ENCODE results near the gene HELZ. TPM values are rescaled to one million over a fixed set of nuclear protein-coding genes. Genes with fewer than 3 reads are reported as not detected.

The HELZ gene
- total RNA-seq, 1 donor from 2014 or later = 72.5 TPM

- Histone ChIP-seq H3K9me3 (no peaks in the 10 kb centered on the region), H3K27ac (peak overlapping the region; percentile 13), H3K4me1 (no peaks in the 10 kb centered on the region), H3K27me3 (no peaks in the 10 kb centered on the region), H3K36me3 (peaks cover 27% of the 10 kb centered on the region), H3K4me3 (no peak overlapping the region)
- ATAC-seq (peak; percentile 31), DNase-seq (no peak)
- TF ChIP-seq CTCF (IDR thresholded peaks at IDR 0.05) = no peak
- intact Hi-C loops (cut with DNase I) = no loop called here
These were observed 50.9 kb downstream of the HELZ start for GRCh38 chr17:67194134-67194533.

GRCh38 chr17:67187927-67188326 lies 57.1 kb downstream of the HELZ start:
- H3K4me3 ChIP-seq = no peak overlapping the region
- H3K27me3 ChIP-seq = no peaks in the 10 kb centered on the region
- peaks cover 6% of the 10 kb centered on the region for H3K4me1 ChIP-seq
- no peak for TF ChIP-seq CTCF (IDR thresholded peaks at IDR 0.05)
- H3K36me3 ChIP-seq = peaks cover 26% of the 10 kb centered on the region
- ATAC-seq = no peak
- no peaks in the 10 kb centered on the region for H3K9me3 ChIP-seq
- H3K27ac ChIP-seq = no peak overlapping the region
- intact Hi-C loops (cut with DNase I) = no loop called here
- no peak for DNase-seq

GRCh38 chr17:67186782-67187181 lies 58.2 kb downstream of the HELZ start:
- H3K4me1 ChIP-seq = peaks cover 6% of the 10 kb centered on the region
- DNase-seq (no peak), ATAC-seq (no peak)
- intact Hi-C loops (cut with DNase I) = no loop called here
- H3K27me3 ChIP-seq = no peaks in the 10 kb centered on the region
- TF ChIP-seq CTCF (IDR thresholded peaks at IDR 0.05) = no peak
- H3K4me3 ChIP-seq = no peak overlapping the region
- H3K27ac ChIP-seq = no peak overlapping the region
- no peaks in the 10 kb centered on the region for H3K9me3 ChIP-seq
- peaks cover 26% of the 10 kb centered on the region for H3K36me3 ChIP-seq

GRCh38 chr17:67183531-67183930 lies 61.5 kb downstream of the HELZ start:
- no peak for TF ChIP-seq CTCF (IDR thresholded peaks at IDR 0.05)
- intact Hi-C loops (cut with DNase I) = no loop called here
- ATAC-seq (no peak), DNase-seq (no peak)
- no peak overlapping the region for H3K27ac ChIP-seq
- peaks cover 21% of the 10 kb centered on the region for H3K36me3 ChIP-seq
- no peak overlapping the region for H3K4me3 ChIP-seq
- no peaks in the 10 kb centered on the region for H3K27me3 ChIP-seq
- no peaks in the 10 kb centered on the region for H3K9me3 ChIP-seq
- H3K4me1 ChIP-seq = peaks cover 6% of the 10 kb centered on the region

GRCh38 chr17:67181825-67182224 lies 63.2 kb downstream of the HELZ start:
- H3K36me3 ChIP-seq = peaks cover 17% of the 10 kb centered on the region

More at GRCh38 chr17:67181825-67182224, 63.2 kb downstream of the HELZ start:
- TF ChIP-seq CTCF (IDR thresholded peaks at IDR 0.05) = no peak
- Histone ChIP-seq H3K4me3 (no peak overlapping the region), H3K27ac (no peak overlapping the region), H3K4me1 (peaks cover 6% of the 10 kb centered on the region), H3K9me3 (no peaks in the 10 kb centered on the region), H3K27me3 (no peaks in the 10 kb centered on the region)
- DNase-seq (no peak), ATAC-seq (no peak)
- intact Hi-C loops (cut with DNase I) = no loop called here

Measured in upper lobe of right lung (tissue), 1 donor.